Stimulated activated CD4-positive, alpha-beta T cell treated with anti-CD3 and anti-CD28 coated beads, Interleukin-1b, Interleukin-23, amount 100 ng/mL, for 24 hours (primary cell): Measurements from ENCODE around the gene LSR.
"Not testable (repeated sequence)": the region's sequence is repeated elsewhere in the genome, so short reads cannot be mapped to it uniquely, and the experiment has no call there.

Source experiments
- DNase-seq, 4 experiments: peaks; one replicate each; pipeline ENCODE4 v3.0.0-alpha.2; 2020; ENCODE audit warnings: low read depth in 4 of 4, low spot score in 1 of 4

LSR gene

DNA sequence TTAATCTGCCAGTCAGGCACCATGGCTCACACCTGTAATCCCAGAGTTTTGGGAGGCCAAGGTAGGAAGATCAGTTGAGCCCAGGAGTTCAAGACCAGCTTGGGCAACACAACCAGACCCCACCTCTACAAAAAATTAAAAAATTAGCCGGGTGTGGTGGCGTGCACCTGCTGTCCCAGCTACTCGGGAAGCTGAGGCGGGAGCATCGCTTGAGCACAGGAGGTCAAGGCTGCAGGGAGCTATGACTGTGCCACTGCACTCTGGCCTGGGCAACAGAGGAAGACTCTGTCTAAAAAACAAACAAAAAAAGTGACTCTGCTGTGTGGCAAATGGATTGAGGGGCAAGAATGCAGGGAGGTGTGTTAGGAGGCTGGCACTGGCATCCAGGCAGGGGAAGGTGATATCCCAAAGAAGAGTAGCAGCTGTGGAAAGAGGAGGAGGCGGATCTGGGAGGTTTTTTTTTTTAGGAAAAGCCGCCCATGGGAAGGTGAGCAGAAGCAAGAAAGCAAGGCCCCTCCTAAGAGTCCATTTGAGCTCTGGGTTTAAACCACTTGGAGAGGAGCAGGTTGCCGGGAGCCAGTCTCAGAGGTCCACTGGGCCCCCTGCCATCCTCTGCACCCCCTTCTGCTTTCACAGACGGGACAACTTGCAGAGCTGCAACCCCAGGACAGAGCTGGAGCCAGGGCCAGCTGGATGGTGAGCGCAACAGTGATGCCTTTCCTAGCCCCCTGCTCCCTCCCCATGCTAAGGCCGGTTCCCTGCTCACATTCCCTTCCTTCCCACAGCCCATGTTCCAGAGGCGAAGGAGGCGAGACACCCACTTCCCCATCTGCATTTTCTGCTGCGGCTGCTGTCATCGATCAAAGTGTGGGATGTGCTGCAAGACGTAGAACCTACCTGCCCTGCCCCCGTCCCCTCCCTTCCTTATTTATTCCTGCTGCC, 35.6 kb downstream of the LSR start:
- no peak for DNase-seq

DNA sequence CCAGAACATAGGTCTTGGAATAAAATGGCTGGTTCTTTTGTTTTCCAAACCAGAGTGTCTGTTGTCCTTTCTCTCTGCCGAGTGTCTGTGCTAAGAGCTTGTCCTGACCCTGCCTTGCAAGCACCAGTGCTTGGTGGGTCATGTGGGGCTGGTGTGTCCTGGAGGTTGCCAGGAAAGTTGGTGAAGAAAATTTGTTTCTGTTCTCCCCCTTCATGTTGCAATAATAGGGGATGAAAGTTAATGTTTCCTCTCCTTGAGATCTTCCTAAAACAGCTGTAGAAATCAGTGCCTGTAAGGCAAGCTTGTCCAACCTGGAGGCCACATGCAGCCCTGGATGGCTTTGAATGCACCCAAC, 36.3 kb downstream of the LSR start:
- DNase-seq: no peak

DNA sequence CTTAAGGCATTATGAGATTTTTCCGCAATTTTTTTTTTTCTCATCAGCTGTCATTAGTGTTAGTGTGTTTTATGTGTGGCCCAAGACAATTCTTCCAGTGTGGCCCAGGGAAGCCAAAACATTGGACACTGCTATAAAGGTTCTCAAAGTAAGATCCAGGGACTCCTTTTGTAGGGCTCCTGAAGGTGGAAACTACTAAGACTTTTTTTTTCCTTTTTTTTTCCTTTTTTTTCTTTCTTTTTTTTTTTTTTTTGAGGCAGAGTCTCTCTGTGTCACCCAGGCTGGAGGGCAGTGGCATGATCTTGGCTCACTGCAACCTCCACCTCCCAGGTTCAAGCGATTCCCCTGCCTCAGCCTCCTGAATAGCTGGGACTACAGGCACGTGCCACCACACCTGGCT, 36.7 kb downstream of the LSR start:
- not testable (repeated sequence) for DNase-seq

DNA sequence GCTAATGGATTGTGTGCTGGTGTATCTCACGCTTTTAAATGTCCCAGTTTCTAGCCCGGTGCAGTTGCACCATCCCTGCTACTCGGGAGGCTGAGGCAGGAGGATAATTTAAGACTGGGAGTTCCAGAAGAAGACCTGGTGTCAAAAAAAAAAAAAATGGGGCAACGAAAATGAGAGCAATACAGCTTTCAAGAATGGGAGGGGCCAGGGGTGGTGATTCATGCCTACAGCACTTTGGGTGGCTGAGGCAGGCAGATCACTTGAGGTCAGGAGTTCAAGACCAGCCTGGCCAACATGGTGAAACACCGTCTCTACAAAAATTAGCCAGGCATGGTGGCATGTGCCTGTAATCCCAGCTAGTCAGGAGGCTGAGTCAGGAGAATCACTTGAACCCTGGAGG, 37.3 kb downstream of the LSR start:
- DNase-seq: not testable (repeated sequence)

DNA sequence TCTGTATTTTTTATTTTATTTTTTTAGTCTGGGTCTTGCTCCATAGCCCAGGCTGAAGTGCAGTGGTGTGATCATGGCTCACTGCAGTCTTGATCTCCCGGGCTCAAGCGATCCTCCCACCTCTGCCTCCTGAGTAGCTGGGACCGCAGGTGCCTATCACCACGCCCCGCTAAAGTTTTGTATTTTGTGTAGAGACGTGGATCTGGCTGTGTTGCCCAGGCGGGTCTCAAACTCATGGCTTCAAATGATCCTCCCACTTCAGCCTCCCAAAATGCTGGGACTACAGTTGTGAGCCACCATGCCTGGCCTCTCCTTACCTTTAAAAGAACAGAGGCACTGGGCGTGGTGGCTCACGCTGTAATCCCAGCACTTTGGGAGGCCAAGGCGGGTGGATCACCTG, 38.9 kb downstream of the LSR start:
- no peak for DNase-seq

DNA sequence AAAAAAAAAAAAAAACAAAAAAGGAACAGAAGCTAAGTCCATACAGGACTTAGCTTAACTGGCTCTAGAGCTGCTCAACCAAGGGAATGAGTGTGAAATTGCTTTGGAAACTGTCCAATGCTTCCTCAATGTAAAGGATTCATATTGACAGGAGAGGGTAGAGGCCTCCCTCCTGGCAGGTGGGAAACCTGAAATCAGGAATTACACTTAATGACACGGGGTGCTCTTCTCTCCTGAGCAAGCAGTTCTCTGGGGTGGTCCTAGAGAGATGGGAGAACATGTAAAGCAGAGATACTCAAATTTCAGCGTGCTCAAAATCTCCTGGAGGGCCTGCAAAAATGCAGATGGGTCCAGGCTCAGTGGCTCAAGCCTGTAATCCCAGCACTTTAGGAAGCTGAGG, 39.5 kb downstream of the LSR start:
- DNase-seq: no peak

DNA sequence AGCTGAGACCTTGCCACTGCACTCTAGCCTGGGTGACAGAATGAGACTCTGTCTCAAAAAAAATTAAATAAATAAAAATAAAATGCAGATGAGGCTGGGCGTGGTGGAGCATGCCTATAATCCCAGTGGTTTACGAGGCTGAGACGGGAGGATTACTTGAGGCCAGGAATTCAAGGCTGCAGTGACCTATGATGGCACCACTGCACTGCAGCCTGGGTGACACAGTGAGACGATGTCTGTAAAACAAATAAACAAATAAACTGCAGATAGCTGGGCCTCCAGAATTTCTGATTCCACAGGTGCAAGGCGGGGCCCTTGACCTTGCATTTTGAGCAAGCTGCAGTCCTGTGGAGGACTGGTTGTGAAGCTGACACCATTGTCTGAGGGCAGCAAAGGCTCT, 40.1 kb downstream of the LSR start:
- DNase-seq: no peak

DNA sequence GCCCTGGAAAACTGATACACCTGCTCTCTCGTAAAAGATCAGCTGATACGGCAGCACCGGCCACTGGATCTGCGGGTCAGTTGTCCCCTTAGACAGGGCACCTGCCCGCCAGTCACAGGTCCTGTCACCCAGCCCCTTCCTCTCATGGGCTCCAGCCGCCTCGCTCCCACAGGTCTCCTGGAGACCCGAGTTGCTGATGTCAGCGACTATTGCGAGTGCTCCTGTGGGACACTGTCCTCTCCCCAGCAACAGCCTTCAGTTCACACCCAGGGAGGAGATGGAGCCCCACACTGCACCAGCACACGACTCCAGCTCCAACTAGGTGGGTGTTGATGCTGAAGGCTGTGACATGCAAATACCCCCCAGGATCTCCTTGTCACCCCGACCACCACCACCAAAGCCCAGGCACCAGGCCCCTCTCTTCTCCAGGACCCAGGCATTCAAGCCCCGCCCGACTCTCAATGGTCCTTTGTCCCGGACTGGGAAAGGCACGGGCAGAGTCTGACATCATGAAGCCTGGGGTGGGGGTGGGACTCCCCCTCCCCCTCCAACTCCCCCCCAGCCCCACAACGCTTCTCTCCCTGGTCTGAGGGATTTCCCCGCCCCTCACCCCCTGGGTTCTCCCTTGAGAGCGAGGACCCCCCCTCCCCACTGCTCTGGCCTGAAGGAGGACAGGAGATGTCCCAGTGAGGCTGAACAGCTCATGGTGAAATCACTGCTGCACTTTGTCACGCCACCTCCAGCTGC, 41.8 kb downstream of the LSR start:
- no peak for DNase-seq

DNA sequence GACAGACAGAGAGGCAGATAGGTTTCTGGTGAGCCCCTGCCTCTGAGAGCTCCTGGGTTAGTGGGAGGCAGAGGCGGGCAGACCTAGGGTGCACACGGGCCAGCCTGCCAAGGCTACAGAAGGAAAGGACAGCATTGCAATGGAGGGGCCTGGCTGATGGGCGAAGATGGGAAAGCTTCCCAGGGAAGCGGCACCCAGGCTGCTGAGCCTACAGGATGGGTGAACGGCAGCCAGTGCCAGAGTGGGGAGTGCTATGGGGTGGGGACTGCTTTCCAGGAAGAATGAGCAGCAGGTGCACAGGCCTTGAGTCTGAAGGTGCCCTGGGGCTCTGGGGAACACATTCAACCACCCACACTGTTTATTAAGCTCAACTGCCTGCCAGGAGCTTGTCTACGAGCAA, 42.5 kb downstream of the LSR start:
- no peak for DNase-seq

DNA sequence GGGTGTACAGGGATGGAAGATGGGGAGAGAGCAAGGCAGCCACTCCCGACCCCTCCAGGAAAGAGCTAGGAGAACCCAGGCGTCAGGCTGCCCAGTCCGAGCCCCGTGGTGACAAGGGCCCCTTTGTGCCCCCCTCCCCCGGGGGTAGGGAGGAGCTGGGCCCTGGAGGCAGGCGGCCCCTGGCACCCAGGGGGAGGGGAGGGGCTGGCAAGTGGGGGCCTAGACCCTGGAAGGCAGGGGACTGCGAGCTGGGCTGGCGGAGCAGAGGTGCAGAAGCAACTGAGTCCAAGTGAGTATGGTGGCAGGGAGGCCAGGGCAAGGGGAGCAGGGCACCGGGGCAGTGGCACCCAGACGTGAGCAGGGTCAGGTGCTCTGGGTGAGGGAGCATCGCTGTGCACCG, 43.1 kb downstream of the LSR start, which contains the start of gene MAG:
MAG (plus strand) TSS at position 246 of the 400 bp plus-strand sequence. CDS start 3,248 bp downstream, outside the sequence.
- no peak for DNase-seq

DNA sequence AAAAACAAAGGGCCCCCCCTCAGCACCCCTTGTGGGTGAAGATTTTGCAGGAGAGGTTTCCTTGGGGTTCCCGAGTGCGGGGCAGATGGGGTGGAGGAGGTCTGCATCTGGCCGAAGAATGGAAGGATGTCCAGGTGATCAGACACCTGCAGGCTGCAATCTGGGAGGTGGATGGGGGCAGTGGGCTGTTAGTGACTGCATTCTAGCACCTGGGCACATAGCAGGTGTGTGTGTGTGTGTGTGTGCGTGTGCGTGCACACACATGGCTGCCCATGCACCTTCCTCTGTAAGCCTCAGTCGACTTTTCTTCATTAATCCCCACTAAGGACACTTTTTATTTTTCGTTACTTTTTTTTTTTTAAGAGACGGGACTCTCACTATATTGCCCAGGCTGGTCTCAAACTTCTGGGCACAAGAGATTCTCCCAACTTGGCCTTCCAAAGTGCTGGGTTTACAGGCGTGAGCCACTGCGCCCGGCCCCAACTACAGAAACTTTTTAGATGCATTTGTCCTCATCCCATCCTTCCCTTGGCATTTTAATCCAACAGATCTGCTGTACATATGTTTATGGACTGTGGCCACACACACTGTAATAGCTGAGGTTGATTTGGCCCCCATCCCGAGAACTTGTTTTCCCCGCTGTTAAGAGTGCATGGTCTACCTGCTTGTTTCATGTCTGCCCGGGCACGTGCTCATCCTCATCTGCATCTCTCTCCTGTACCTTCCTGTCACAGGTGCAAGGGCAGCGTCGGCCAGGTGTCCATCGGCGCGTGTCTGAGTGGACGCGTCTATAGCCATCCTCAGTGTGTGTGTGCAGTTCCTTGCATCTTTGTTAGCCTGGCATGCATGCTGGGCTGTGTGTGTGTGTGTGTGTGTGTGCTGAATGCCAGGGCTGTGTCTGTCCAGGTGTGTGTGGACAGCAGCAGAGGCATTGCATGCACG, 43.9 kb downstream of the LSR start:
- no peak for DNase-seq

DNA sequence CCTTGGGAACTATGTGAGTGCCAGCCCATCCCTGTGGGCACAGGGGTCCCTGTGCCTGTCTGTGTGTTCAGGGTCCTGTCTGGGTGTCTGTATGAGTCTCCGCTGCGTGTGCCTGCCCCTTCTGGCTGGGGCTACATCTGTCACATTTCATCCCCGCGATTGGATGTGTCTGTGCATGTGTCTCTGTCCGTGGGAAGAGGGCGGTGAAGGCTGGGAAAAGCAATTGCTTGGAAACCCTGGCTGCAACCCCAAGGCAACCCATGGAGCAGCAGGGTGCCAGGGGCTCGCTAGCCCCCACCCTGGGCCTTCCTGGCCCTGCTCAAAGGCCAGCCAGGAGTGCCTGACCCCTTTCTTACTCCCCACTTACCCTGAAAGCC, 44.5 kb downstream of the LSR start:
- DNase-seq: no peak

DNA sequence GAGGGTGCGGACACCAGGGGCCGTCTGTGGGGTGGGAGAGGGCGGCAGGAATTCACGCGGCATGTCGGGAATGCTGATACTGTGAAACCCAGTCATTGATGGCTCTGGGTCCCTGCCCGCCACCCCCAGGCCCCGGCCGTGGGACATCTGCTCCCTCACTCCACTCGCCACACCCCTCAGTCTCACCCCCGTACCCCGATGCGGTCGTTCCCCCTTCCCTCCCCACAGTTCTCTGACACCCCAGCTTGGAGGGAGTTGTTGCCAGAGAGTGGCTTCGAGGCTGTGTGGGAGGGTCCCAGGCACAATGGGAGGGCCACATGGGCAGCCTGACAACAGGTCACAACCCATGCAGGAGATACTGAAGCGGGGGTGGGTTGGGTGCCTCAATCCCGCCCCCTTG, 45.0 kb downstream of the LSR start:
- no peak for DNase-seq

DNA sequence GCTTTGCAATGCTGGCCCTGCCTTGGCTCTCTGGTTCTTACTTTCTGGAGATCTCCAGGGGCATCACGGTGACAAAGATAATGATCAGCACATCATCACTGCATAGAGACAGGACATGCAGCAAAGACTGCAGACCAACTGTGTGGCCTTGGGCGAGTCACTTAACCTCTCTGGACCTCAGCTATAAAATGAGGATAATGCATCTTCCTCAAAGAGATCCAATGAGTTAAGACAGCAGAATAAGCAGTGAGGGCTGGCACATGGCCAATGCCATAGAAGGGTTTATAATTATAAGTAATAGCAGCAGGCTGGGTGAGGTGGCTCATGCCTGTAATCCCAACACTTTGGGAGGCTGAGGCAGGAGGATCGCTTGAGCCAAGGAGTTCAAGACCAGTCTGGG, 45.5 kb downstream of the LSR start:
- no peak for DNase-seq

DNA sequence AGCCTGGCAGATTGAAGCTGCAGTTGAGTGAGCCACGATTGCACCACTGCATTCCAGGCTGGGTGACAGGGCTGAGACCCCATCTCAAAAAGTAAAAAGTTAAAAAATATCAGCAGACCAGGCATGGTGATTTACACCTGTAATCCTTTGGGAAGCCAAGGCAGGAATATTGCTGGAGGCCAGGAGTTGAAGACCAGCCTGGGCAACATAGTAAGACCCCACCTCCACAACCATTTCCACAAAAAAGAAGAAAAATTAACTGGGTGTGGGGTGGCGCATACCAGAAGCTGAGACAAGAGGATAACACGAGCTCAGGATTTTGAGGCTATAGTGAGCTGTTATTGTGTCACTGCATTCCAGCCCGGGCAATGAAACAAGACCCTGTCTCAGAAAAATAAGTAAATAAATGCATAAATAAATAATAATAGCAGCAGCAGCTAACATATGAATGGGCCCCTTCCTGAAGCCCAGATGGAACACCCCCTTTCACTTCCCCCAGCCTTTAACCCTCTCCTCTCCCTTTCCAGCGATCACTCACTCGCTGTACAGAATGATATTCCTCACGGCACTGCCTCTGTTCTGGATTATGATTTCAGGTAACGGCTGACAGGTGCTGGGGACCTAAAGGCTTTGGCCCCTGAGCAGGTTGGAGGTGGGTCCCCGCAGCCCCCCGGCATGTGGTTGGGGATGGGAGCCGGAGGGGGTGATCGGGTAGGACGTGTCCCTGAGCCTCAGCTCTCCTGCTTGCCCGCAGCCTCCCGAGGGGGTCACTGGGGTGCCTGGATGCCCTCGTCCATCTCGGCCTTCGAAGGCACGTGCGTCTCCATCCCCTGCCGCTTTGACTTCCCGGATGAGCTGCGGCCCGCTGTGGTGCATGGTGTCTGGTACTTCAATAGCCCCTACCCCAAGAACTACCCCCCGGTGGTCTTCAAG, 46.3 kb downstream of the LSR start:
- no peak for DNase-seq

DNA sequence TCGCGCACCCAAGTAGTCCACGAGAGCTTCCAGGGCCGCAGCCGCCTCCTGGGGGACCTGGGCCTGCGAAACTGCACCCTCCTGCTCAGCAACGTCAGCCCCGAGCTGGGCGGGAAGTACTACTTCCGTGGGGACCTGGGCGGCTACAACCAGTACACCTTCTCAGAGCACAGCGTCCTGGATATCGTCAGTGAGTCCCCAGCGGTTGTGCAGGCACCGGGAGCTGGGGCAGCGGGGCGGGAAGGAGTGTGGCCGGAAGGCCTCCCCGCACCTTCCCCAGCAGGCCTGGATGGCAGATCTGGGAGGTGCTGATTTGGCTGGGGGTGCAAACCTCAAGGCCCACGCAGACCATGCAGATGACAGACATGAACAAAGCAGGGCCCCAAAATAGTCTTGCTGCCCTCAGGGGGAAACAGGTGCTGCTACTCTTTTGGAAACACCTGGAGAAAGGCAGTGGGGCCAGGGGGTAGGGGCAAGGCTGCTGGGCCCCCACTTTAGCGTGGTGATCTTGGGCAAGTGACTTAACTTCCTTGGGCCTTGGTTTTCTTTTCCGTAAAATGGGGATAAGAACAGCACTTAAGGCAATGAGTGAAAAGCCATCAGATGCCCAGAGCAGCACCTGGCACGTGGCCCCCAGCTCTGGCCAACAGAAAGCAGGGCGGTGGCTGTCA, 47.1 kb downstream of the LSR start:
- no peak for DNase-seq

DNA sequence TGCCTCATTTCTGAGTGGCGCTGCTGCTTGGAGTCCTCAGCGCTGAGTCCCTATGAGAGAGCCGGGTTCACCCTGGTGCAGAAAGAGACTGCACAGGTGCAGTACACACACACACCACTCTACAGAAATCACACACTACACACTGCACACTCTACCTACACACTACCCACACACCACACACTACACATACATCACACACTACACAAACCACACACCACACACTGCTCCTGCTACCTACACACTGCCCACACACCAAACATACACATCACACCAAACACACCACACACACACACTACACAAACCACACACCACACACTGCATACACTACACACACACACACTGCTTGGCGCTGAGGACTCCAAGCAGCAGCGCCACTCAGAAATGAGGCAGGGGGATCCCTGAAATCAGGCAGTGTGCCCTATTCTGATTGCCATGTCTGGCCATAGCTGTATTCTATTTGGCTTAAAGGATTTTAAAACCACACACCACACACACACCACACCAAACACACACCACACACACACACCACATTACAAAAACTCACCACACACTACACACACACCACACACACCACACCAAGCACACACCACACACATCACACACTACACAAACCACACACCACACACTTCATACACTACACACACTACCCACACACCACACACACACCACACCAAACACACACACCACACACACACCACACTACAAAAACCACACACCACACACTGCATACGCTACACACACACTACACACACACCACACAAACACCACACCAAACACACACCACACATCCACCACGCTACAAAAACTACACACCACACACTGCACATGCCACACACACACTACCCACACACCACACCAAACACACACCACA, 48.1 kb downstream of the LSR start:
- DNase-seq: no peak

DNA sequence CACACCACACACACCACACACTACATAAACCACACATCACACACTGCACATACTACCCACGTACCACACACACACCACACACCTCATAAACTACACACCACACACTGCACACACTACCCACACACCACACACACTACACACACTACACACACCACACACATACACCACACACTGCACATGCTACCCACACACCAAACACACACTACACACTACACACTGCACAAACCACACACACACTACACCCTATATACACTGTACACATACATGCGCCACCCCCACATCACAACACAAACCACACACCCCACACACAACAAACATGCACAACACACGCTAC, 48.7 kb downstream of the LSR start:
- DNase-seq: no peak

DNA sequence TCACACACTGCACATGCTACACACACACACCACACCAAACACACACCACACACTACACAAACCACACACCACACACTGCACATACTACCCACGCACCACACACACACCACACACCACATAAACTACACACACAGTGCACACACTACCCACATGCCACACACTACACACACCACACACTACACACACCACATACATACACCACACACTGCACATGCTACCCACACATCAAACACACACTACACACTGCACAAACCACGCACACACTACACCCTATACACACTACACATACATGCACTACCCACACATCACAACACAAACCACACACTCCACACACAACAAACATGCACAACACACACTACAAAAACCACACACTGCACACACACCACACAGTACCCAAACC, 49.1 kb downstream of the LSR start:
- no peak for DNase-seq
